ENCODE results near the gene SERPINA4. TPM values are rescaled to one million over a fixed set of nuclear protein-coding genes. Genes with fewer than 3 reads are reported as not detected.

SERPINA4 gene
- total and polyA plus RNA-seq, 2 donors = not detected

DNA sequence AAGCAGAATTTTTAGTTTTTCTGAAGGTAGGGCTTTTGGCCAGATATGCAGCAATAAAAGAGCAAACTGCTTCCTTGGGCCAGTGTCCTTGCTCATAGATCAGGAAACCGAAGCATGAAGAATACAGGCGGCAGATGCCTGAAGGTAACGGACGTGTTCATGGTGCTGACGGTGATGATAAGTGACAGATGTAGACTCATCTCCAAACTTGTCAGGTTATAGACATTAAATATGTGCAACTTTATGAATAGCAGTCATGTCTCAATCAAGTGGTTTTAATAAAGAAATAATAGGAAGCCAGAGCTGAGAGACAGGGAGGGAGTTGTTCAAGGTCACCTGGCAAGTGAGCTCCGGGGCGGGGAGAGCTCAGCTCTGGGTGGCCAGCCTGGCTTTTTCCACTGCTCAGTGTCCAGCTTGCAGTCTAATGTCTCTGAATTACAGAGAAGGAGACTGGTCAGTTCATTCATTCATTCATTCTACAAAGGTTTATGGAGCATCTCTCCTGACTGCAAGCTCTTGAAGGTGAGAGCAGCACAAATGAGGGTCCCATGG is 21.0 kb downstream of the SERPINA4 start:
- Histone ChIP-seq H3K4me3 (ENCODE audit: low read depth, low read length) (no peak overlapping the region), H3K27ac (ENCODE audit: low read depth) (no peak overlapping the region), H3K36me3 (ENCODE audit: insufficient read depth) (no peaks in the 10 kb centered on the region), H3K4me1 (ENCODE audit: insufficient read depth) (no peaks in the 10 kb centered on the region)
- 76% methylated on average over 7 of the region's 7 CpGs for WGBS
- no peak for DNase-seq (ENCODE audit: extremely low spot score)

DNA sequence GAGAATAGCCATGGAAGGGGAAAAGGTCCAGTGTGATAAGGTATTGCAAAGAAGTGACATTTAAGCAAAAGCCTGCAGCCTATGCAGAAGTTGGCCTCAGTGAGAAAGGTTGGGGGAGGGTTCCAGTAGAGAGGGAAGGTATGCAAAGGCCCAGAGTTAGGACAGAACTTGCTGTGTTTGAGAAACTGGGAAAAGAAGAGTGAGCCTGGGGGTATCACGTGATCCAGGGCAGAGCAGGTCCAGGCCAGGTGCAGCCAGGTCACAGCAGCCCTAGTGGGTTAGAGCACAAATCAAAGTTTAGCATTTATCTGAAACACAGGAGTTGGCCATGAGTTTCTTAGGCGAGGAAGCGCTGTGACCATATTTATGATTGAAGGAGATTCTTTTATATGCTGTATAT is 21.6 kb downstream of the SERPINA4 start:
- no peak for DNase-seq (ENCODE audit: extremely low spot score)
- Histone ChIP-seq H3K27ac (ENCODE audit: low read depth) (no peak overlapping the region), H3K4me1 (ENCODE audit: insufficient read depth) (no peaks in the 10 kb centered on the region), H3K36me3 (ENCODE audit: insufficient read depth) (no peaks in the 10 kb centered on the region), H3K4me3 (ENCODE audit: low read depth, low read length) (no peak overlapping the region)
- 93% methylated on average over 3 of the region's 3 CpGs for WGBS

DNA sequence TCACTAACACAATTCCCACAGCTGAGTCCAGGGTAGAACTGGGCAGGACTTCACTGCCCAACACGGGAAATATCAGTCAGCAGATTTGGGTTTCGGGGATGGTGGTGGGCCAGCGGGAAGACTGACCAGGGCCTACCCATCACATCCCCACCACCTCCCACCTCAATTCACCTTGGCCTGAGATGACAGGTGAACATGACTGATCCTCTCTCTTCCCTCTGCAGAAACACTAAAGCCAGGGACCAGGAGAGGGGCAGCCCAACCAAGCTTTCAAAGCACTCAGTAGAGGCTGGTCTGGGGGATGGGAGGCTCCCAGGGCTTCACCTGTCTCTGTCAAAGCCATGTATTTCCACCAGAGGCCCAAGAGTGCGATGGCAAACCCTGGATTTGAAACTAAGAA is 22.3 kb downstream of the SERPINA4 start:
- H3K4me3 ChIP-seq (ENCODE audit: low read depth, low read length) = no peak overlapping the region
- DNase-seq (ENCODE audit: extremely low spot score) = no peak
- H3K27ac ChIP-seq (ENCODE audit: low read depth) = no peak overlapping the region
- no peaks in the 10 kb centered on the region for H3K36me3 ChIP-seq (ENCODE audit: insufficient read depth)
- no peaks in the 10 kb centered on the region for H3K4me1 ChIP-seq (ENCODE audit: insufficient read depth)
- 95% methylated on average over 4 of the region's 4 CpGs for WGBS

DNA sequence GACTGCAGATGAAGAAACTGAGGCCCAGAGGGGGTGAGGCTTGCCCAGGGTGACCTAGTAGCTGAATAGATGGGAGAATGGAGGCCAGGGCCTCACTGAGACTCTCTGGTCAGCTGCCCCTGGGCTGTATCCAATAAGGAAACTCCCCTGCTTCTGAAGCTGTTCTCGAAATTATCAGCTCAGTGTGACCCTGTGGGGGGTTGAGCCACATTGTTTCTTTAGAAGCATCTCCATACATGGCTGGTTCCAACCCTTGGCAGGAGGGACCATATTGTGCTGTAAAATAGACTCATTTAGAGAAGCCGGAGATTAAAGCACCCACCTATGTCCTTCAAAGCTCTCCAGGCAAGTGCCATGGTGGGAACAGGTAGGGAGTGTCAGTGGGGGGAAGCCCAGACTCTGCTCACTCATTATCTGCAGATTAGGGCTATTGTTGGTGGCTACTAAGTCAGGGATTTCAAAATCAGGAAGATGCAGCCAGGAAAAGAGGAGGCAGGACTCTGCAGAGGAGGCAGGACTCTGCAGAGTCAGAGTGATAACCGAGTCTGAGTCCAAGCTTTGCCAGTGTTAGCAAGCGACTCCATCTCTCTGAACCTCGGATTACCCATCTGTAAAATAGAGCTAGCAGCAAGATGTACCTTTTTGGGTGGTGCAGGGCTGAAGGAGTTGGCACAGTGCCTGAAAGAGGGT is 23.5 kb downstream of the SERPINA4 start:
- 72% methylated on average over 5 of the region's 5 CpGs for WGBS
- Histone ChIP-seq H3K4me3 (ENCODE audit: low read depth, low read length) (no peak overlapping the region), H3K4me1 (ENCODE audit: insufficient read depth) (no peaks in the 10 kb centered on the region), H3K27ac (ENCODE audit: low read depth) (no peak overlapping the region), H3K36me3 (ENCODE audit: insufficient read depth) (no peaks in the 10 kb centered on the region)
- no peak for DNase-seq (ENCODE audit: extremely low spot score)

DNA sequence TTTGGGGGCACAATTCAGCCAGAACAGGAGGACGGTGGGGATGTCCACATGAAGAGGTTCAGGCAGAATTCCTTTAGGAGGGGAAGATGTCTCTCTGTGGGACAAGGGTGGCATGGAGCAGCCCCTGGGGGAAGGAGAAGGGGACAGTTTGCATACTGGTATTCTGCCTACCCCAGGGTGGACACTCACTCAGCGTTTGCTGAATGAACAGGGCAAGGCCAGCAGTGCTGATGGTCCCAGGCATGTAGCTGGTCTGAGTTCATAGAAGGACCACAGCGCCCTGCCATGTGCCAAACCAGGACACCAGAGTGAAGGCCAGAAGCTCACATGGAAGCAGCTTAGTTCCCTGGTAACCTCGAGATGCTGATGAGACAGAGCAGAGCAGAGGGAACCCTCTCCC is 25.4 kb downstream of the SERPINA4 start:
- no peak overlapping the region for H3K4me3 ChIP-seq (ENCODE audit: low read depth, low read length)
- 88% methylated on average over 4 of the region's 4 CpGs for WGBS
- DNase-seq (ENCODE audit: extremely low spot score) = no peak
- no peaks in the 10 kb centered on the region for H3K36me3 ChIP-seq (ENCODE audit: insufficient read depth)
- H3K27ac ChIP-seq (ENCODE audit: low read depth) = no peak overlapping the region
- H3K4me1 ChIP-seq (ENCODE audit: insufficient read depth) = no peaks in the 10 kb centered on the region

DNA sequence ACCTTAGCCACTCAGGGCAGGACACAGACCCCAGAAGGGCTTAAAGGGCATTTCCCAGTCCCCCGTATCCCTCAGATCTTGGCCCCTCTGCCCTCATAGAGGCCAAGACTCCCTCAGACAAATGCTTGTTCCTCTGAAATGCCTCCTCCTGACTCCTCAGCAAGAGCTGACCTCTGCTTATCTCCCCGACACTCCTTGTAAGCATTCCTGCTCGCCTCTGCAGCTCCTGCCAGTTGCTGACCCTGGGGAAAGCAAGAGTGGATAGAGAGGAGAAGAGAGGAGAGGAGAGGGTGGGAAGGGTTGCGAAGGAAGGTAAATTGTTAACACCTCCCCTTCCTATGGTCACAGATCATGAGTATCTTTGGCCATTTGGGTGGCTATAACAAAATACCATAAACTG is 27.1 kb downstream of the SERPINA4 start:
- no peak overlapping the region for H3K4me3 ChIP-seq (ENCODE audit: low read depth, low read length)
- 74% methylated on average over 4 of the region's 4 CpGs for WGBS

DNA sequence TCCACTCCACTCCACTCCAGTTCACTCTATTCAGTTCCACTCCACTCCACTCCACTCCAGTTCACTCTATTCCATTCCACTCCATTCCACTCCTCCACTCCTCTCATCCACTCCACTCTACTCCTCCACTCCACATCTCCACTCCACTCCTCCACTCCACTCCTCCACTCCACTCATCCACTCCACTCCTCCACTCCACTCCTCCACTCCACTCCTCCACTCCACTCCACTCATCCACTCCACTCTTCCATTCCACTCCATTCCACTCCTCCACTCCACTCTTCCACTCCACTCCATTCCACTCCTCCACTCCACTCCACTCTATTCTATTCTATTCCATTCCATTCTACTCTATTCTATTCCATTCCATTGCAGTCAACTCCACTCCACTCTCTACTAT is 29.8 kb downstream of the SERPINA4 start:
- H3K27ac ChIP-seq (ENCODE audit: low read depth) = no peak overlapping the region
- no peak overlapping the region for H3K4me3 ChIP-seq (ENCODE audit: low read depth, low read length)
- DNase-seq (ENCODE audit: extremely low spot score) = no peak
- H3K36me3 ChIP-seq (ENCODE audit: insufficient read depth) = no peaks in the 10 kb centered on the region
- no peaks in the 10 kb centered on the region for H3K4me1 ChIP-seq (ENCODE audit: insufficient read depth)

More for the DNA sequence above, 27.1 kb downstream of the SERPINA4 start:
- Histone ChIP-seq H3K36me3 (ENCODE audit: insufficient read depth) (no peaks in the 10 kb centered on the region), H3K4me1 (ENCODE audit: insufficient read depth) (no peaks in the 10 kb centered on the region), H3K27ac (ENCODE audit: low read depth) (no peak overlapping the region)
- DNase-seq (ENCODE audit: extremely low spot score) = no peak

DNA sequence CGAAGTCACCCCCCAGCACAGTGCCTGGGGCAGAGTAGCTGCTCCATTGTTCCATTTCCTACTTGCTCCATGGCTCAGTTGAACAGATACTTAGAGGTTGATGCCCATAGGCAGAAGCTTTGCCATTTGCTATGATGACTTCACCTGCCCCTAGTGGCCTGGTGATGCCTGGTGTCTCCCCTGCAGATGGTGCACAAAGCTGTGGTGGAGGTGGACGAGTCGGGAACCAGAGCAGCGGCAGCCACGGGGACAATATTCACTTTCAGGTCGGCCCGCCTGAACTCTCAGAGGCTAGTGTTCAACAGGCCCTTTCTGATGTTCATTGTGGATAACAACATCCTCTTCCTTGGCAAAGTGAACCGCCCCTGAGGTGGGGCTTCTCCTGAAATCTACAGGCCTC is 30.6 kb downstream of the SERPINA4 start:
- no peak for DNase-seq (ENCODE audit: extremely low spot score)
- Histone ChIP-seq H3K4me3 (ENCODE audit: low read depth, low read length) (no peak overlapping the region), H3K27ac (ENCODE audit: low read depth) (no peak overlapping the region), H3K36me3 (ENCODE audit: insufficient read depth) (no peaks in the 10 kb centered on the region), H3K4me1 (ENCODE audit: insufficient read depth) (no peaks in the 10 kb centered on the region)
- 91% methylated on average over 8 of the region's 8 CpGs for WGBS

DNA sequence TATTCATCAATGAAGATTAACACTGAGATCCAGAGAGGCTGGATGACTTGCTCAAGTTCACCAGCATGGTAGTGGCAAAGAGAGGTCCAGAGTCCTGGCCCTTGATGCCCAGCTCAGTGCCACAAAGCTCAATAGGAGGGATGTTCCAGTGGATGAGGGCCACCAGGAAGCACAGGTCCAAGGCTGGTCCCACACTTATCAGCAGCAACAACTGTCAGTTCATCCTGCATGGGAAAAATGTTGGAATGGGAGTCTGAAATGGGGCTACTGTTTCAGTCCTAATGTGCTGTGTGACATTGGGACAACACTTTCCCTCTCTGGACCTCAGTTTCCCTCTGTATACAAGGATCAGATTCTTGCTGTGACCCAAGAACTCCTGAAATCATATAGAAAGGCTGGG is 31.2 kb downstream of the SERPINA4 start:
- Histone ChIP-seq H3K27ac (ENCODE audit: low read depth) (no peak overlapping the region), H3K4me3 (ENCODE audit: low read depth, low read length) (no peak overlapping the region), H3K36me3 (ENCODE audit: insufficient read depth) (no peaks in the 10 kb centered on the region), H3K4me1 (ENCODE audit: insufficient read depth) (no peaks in the 10 kb centered on the region)
- no peak for DNase-seq (ENCODE audit: extremely low spot score)

DNA sequence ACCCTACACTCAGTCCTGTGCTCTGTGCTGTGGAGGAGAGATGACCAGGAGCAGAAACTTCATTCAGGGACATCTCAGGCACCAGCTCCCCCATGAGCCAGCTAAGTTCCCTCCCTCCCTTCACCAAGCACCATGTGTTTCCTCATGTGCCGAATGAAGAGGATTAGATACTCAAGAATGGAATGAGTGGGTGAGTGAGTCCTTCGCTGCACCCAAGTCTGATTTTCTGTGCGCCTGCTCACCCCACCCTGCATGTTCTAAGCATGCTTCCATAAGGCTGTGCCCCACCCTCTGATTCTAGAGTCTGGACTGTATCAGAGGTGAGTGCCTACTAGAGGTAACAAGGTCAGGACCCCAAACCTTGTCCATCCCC is 32.1 kb downstream of the SERPINA4 start:
- Histone ChIP-seq H3K27ac (ENCODE audit: low read depth) (no peak overlapping the region), H3K4me1 (ENCODE audit: insufficient read depth) (no peaks in the 10 kb centered on the region), H3K36me3 (ENCODE audit: insufficient read depth) (no peaks in the 10 kb centered on the region), H3K4me3 (ENCODE audit: low read depth, low read length) (no peak overlapping the region)
- no peak for DNase-seq (ENCODE audit: extremely low spot score)
- 72% methylated on average over 3 of the region's 3 CpGs for WGBS

DNA sequence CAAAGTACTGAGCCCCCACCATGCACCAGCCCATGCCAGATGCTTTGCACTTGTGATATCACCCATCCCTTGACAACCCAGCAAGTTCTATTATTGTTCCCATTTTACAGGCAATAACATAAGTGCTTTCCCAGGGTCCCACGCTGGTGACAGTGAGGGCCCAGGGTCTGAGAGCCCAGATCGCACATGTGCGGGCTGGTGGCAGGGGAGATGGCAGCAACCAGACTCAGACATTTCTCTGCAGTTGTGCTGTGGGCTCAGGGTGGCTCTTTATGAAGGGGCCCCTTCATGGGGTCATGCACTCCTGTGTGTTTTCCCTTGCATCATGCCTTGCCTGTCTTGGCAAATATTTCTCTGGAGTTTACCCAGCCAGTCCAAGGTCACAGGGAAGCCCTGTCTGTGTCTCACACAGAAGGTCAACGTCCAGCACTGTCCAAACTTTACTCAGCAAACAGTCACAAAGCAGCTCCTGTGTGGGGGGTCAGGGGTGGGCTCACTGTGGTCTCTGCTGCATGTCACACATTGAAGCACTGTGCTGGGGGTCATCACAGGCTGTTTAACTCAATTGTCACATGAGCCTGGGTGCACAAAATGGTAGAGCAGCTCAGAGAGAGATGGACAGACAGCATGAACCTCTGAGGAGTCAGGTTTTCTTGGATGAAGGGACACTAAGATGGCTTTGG is 32.6 kb downstream of the SERPINA4 start:
- H3K4me3 ChIP-seq (ENCODE audit: low read depth, low read length) = no peak overlapping the region
- WGBS = 78% methylated on average over 4 of the region's 4 CpGs
- no peak overlapping the region for H3K27ac ChIP-seq (ENCODE audit: low read depth)
- H3K4me1 ChIP-seq (ENCODE audit: insufficient read depth) = no peaks in the 10 kb centered on the region
- no peaks in the 10 kb centered on the region for H3K36me3 ChIP-seq (ENCODE audit: insufficient read depth)
- no peak for DNase-seq (ENCODE audit: extremely low spot score)

DNA sequence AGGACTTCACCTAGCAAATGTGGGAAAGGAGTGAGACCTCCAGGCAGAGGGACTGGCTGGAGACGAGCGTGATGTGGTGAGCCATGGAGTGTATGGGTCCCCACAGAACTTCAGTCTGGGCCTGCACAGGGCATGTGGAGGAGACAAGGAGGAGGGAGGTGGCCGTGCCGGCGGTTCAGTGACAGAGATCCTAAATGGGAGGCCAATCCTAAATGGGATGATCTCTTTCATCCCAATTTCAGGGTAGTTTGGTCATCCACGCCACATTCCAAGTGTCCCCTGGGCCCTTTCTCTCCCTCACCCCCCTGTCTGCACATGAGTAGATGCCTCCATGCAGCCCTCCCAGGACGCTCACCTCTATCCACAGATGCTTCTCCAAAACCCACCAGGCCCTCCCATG is 33.2 kb downstream of the SERPINA4 start:
- Histone ChIP-seq H3K4me1 (ENCODE audit: insufficient read depth) (no peaks in the 10 kb centered on the region), H3K27ac (ENCODE audit: low read depth) (no peak overlapping the region), H3K36me3 (ENCODE audit: insufficient read depth) (no peaks in the 10 kb centered on the region), H3K4me3 (ENCODE audit: low read depth, low read length) (no peak overlapping the region)
- WGBS = 93% methylated on average over 7 of the region's 7 CpGs
- DNase-seq (ENCODE audit: extremely low spot score) = no peak

DNA sequence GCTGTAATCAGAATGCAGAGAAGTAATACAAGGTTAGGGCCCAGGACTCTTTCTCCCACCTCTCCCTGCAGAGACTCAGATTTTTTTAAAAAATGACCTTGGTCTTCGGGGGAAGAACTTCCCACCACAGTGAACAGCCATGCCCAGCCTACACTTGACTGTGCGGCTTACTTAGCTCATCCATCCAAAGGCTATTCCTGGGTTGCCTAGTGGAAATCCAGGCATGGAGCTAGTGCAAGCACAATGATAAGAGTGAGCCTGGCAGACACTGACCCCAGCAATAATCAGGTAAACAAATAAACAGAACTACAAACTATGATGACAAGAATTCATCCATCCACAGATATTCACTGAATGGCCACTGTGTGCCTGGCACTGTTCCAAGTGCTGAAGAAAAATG is 34.7 kb downstream of the SERPINA4 start:
- 60% methylated on average over 2 of the region's 2 CpGs for WGBS
- no peaks in the 10 kb centered on the region for H3K36me3 ChIP-seq (ENCODE audit: insufficient read depth)
- no peak overlapping the region for H3K4me3 ChIP-seq (ENCODE audit: low read depth, low read length)
- no peaks in the 10 kb centered on the region for H3K4me1 ChIP-seq (ENCODE audit: insufficient read depth)
- no peak for DNase-seq (ENCODE audit: extremely low spot score)
- no peak overlapping the region for H3K27ac ChIP-seq (ENCODE audit: low read depth)

DNA sequence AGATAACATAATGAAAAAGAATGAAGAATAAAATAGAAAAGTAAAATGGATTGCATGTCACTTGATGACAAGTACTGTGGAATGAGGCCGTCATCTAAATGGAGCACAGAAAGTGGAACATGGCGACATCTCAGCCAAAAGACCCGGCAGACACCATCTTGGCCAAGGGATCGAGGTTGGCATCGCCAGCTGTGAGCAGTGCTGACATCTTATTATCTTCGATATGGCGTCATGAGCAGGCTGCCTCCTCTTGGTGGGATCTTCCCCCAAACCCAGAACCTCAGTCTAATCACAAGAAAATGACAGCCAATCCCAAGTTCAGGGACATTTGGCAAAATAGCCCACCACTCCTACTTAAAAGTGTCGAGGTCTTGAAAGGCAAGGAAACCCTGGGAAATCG is 35.1 kb downstream of the SERPINA4 start:
- WGBS = 83% methylated on average over 9 of the region's 9 CpGs

More for the DNA sequence above, 35.1 kb downstream of the SERPINA4 start:
- DNase-seq (ENCODE audit: extremely low spot score) = no peak
- H3K4me3 ChIP-seq (ENCODE audit: low read depth, low read length) = no peak overlapping the region
- H3K27ac ChIP-seq (ENCODE audit: low read depth) = no peak overlapping the region
- no peaks in the 10 kb centered on the region for H3K4me1 ChIP-seq (ENCODE audit: insufficient read depth)
- no peaks in the 10 kb centered on the region for H3K36me3 ChIP-seq (ENCODE audit: insufficient read depth)

Data from urinary bladder (tissue), 4 donors.